ENCODE measurements around the gene YAE1.
A peak's percentile ranks its signal among the peaks of the same experiment; 100 is the strongest.
"Not testable (repeated sequence)": the region's sequence is repeated elsewhere in the genome, so short reads cannot be mapped to it uniquely, and the experiment has no call there.

Gene YAE1, protein sequence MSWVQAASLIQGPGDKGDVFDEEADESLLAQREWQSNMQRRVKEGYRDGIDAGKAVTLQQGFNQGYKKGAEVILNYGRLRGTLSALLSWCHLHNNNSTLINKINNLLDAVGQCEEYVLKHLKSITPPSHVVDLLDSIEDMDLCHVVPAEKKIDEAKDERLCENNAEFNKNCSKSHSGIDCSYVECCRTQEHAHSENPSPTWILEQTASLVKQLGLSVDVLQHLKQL

GRCh38 chr7:39566023-39566921, at the start of gene YAE1:
YAE1 (plus strand) TSS chr7:39566404; CDS start chr7:39566419, 15 bp downstream.
- DNase-seq, result peak; percentile 63

- DNase-seq, result no peak
Measured at GRCh38 chr7:39516498-39516897, 49.7 kb upstream of the YAE1 start.

DNA sequence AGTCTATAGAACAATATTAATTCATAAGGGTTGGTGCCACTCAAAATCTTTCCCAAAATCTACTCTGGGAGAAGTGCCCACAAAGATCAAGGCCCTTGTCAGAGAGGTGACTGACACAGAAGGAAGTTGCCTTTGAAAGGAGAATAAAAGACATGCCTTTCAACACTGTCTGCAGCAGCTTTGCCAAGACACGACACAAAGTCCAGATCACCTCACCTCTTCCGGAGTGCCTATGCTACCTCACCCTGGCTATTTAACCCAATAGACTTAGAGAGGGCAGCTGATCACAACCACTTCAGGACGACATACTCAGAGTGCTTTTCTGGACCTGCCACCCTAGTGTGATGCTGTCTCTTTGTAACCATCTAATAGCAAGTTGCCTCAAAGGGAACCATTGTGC, 49.0 kb upstream of the YAE1 start:
- no peak for DNase-seq

DNA sequence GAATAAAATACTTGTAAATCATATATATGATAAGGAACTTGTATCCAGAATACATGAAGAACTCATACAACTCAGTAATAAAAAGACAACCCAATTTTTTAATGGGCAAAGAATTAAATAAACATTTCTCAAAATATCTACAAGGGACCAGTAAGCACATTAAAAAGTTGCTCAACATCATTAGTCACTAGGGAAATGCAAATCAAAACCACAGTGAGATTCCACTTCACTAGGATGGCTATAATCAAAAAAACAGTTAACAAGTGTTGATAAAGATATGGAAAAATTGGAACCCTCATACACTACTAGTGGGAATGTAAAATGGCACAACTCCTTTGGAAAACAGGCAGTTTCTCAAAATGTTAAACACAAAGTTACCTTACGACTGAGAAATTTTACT, 40.3 kb upstream of the YAE1 start:
- no peak for DNase-seq

GRCh38 chr7:39526666-39527065, 39.5 kb upstream of the YAE1 start:
- DNase-seq, result no peak

- no peak for DNase-seq
Measured at GRCh38 chr7:39527296-39527695, 38.9 kb upstream of the YAE1 start.

DNA sequence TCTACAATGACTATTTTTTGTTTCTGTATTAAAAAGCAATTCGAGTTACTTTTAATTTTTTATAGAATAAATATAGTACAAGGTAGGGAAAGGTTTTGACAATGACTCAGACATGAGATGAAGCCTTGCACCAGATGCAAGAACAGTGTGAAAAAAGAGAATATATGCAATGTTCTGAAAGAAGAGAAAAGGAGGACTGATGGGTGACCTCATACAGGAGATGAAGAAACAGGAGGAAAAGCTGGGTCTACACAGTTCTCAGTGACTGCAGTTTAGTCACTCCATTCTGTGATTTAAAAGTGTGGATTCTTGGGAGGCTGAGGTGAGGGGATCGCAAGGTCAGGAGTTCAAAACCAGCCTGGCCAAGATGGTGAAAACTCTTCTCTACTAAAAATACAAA, 38.3 kb upstream of the YAE1 start:
- no peak for DNase-seq

GRCh38 chr7:39528849-39529248, 37.4 kb upstream of the YAE1 start:
- no peak for DNase-seq

DNA sequence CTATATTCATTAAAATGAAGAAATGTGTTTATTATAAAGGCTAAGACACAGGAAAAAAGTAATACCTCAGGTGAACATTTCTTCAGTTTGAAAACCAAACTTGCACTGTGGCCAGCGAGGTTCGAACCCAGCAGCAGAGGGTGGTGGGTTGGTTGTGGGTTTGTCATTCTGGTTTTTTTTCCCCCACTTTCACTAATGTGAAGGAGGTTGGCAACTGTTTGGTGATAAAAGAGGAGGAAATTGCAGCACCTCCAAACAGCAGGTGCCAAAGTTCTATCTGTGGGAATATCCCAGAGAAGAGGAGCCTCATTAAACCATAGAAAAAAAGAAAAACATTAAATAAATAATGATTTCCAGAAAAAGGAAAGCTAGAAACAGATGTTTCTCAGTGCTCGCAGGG, 36.6 kb upstream of the YAE1 start:
- no peak for DNase-seq

- no peak for DNase-seq
Measured at GRCh38 chr7:39530971-39531370, 35.2 kb upstream of the YAE1 start.

DNA sequence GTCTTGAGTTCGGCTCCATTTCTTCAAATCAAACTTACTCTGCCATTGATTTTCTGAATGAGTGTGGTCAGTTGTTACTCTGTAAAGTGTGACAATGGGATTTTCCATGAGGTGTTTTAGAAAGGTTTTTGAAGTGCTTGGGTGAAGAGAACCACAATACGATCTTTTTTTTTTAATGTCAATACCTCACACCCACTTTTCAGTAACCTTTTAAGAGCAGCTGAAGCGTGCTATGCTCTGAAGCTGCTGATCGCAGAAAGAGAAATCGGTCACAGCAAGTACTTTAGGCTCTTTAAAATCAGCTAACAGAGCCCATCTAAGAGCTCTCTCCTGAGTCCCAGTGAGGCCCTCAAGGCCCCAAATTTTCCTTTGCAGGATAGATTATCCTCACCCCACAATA, 34.4 kb upstream of the YAE1 start:
- no peak for DNase-seq

DNA sequence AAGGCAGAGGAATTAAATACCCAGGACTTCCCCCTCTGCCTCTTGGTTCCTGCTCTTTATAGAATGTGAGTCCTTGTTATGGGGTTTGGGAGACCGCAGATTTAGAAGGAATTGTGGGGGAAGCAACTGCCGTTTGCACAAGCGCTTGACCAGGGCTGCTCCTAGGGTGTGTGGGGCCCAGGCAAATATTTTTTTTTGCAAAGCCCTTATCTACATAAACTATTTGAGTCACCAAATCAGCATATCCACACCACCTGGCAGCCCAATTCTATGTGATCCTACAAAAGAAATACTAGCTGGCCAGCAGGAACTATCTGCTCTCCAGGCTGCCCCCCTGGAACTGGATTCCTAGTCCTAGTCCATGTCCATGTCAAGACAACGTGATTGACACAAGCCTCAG, 33.4 kb upstream of the YAE1 start:
- no peak for DNase-seq

- DNase-seq, result no peak
Measured at GRCh38 chr7:39534599-39534998, 31.6 kb upstream of the YAE1 start.

- DNase-seq, result no peak
Measured at GRCh38 chr7:39535064-39535463, 31.1 kb upstream of the YAE1 start.

GRCh38 chr7:39535720-39536119, 30.5 kb upstream of the YAE1 start:
- no peak for DNase-seq

GRCh38 chr7:39536951-39537350, 29.3 kb upstream of the YAE1 start:
- no peak for DNase-seq

GRCh38 chr7:39539816-39540215, 26.4 kb upstream of the YAE1 start:
- no peak for DNase-seq

DNA sequence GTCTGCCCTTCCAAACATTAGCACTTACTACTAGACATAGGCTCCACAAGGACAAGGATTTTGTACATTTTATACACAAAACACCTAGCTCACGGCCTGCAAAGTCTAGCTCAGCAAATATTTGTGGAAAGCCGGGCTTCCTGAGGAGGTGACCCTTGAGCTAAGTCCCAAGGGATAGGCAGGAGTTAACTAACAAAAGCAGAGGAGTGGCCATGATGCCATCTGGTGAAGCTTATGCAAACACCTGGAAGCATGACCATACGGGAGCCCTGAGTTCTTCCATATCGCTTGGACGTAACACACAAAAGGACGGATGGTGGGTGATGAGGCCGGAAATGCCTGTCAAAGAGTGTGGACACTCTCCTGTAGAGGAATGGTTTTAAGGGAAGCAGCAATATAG, 25.9 kb upstream of the YAE1 start:
- no peak for DNase-seq

DNA sequence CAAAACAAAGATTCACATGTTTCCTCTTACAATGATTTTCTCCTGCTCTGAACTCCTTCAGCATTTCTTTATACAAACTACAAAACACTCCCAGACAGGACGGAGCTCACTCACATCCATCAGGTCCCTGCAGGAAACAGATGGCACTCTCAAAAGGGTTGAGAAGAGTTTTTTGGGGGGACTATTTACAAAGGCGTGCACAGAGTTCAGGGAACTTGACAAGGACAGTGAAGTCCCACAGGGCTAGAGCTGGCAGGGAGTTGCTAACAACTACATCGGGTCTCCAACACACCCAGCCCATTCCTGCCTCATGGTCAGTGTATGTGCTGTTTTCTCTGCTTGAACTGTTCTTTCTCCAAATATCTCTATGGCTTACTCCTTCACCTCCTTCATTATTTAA, 24.7 kb upstream of the YAE1 start:
- DNase-seq, result no peak

GRCh38 chr7:39544774-39545173, 21.4 kb upstream of the YAE1 start:
- not testable (repeated sequence) for DNase-seq

DNA sequence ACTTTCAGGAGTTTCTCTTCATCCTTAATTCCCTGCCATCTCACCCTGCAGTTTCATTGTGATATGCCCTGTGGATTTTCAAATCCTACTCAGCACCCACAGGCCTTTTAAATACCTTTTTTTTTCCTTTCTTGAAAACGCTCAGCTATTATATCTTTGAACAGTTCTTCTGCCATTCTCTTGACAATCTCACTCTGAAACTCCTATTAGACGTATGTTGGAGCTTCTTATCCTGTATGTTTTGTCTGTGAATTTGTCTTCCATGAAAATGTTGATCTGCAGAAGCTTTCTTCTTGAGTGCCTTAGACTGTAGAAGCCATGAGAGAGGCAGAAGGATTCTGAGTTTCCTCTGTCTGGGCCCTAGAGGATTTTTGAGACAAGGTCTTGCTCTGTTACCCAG, 18.9 kb upstream of the YAE1 start:
- no peak for DNase-seq

DNA sequence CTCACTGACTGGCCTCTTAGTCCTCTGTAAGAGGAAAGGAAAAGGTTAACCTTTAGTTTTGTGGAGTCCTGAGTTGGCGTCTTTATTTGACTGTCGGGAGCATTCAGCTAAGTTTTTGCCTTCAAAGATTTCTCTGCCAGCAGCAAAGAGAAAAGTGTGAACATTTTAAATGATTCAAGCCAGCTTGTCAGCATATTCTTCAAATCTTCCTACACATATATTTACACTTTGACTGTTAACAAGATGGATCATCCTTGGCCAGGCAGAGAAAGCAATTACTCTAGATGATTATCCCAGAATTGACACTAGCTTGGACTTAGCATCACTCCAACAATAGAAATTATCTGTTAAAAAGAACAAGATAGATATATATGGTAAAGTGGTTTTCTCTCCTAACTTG, 15.8 kb upstream of the YAE1 start:
- no peak for DNase-seq

DNA sequence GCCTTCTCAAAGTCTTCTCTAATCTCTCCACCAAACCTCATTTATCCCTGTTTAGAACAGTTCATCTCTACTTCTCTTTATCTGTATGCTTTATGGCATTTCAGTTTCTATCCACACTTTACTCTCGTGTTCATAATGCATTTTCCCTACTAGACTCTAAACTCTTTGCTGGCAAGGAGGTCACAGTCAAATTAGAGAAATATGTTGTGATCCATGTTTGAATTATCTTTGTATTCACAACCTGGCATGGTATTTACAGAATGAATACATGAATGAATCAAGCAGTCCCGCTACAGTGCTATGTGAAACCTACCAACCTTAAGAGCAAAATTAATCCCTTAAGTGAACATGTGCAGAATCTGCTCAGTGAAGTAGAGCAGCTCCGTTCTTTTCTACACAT, 12.8 kb upstream of the YAE1 start:
- DNase-seq, result no peak

DNA sequence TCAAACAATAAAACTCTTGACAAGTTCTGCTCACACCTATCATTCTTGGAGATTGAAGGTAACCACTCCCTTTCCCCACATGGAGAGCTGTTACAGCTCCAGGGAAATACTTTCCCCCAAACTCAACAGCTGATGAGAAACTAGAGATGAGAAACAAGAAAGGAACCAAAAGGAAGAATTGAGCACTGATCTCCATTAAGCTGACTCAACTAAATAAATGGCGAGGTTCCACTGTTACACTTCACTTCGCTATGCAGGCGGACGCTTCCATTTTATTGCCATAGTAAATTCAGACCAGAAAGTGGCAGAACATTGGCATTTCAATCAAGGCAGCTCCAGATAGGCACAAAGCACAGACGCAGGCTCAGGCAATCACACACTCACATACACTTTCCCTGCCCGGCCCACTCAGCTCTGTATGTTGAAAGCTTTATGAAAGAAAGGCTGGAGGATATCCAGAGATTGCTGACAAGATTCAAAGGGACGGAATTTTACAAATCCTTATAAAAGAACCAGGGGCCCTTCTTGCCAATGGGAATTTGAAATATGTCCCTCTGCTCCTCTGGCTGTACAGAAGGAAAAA, 11.5 kb upstream of the YAE1 start:
- no peak for DNase-seq
